Glutamatergic neuron (in vitro differentiated cells): ENCODE data around the gene CCDC116. TPM values are rescaled to one million over a fixed set of nuclear protein-coding genes. Genes with fewer than 3 reads are reported as not detected.

Source experiments
- DNase-seq: peaks from one replicate; pipeline ENCODE4 v3.0.0; 2022
- H3K27ac Mint-ChIP-seq: one replicate; pipeline ENCODE4 v1.8.0; 2020; ENCODE audit warnings: mild to moderate bottlenecking, mixed read lengths, inconsistent platforms; ENCODE audit not compliant: unreplicated experiment
- H3K27me3 Mint-ChIP-seq: one replicate; pipeline ENCODE4 v1.8.0; 2020; ENCODE audit warnings: mild to moderate bottlenecking, moderate library complexity, mixed read lengths, inconsistent platforms; ENCODE audit not compliant: unreplicated experiment
- H3K36me3 Mint-ChIP-seq: one replicate; pipeline ENCODE4 v1.8.0; 2020; ENCODE audit warnings: mild to moderate bottlenecking, mixed read lengths, inconsistent platforms; ENCODE audit not compliant: unreplicated experiment
- H3K4me1 Mint-ChIP-seq: one replicate; pipeline ENCODE4 v1.8.0; 2020; ENCODE audit warnings: mild to moderate bottlenecking, low read depth, mixed read lengths, inconsistent platforms; ENCODE audit not compliant: unreplicated experiment
- H3K4me3 Mint-ChIP-seq: one replicate; pipeline ENCODE4 v1.8.0; 2020; ENCODE audit warnings: mild to moderate bottlenecking, mixed read lengths, inconsistent platforms; ENCODE audit not compliant: unreplicated experiment
- H3K9me3 Mint-ChIP-seq: one replicate; pipeline ENCODE4 v1.8.0; 2020; ENCODE audit warnings: mild to moderate bottlenecking, moderate library complexity, mixed read lengths, inconsistent platforms; ENCODE audit not compliant: unreplicated experiment
- total RNA-seq: library from RNA; stranded (reverse); fragmentation: NEBNext Ultra II Directional; extraction: Animal tissue kit (Norgen Biotek cat#: 25700); gene quantifications from one replicate; pipeline ENCODE4 v1.2.1, GENCODE V29; 2021; ENCODE audit not compliant: unreplicated experiment
- TF ChIP-seq, protein P1 (sequence below): fragments of 200-600 bp; sonication (generic); IDR thresholded peaks from one replicate; pipeline ENCODE4 v1.5.0; 2021; ENCODE audit not compliant: partially characterized antibody, unreplicated experiment

Gene CCDC116
- total RNA-seq, 1 donor from 2014 or later, result 0.71 TPM

DNA sequence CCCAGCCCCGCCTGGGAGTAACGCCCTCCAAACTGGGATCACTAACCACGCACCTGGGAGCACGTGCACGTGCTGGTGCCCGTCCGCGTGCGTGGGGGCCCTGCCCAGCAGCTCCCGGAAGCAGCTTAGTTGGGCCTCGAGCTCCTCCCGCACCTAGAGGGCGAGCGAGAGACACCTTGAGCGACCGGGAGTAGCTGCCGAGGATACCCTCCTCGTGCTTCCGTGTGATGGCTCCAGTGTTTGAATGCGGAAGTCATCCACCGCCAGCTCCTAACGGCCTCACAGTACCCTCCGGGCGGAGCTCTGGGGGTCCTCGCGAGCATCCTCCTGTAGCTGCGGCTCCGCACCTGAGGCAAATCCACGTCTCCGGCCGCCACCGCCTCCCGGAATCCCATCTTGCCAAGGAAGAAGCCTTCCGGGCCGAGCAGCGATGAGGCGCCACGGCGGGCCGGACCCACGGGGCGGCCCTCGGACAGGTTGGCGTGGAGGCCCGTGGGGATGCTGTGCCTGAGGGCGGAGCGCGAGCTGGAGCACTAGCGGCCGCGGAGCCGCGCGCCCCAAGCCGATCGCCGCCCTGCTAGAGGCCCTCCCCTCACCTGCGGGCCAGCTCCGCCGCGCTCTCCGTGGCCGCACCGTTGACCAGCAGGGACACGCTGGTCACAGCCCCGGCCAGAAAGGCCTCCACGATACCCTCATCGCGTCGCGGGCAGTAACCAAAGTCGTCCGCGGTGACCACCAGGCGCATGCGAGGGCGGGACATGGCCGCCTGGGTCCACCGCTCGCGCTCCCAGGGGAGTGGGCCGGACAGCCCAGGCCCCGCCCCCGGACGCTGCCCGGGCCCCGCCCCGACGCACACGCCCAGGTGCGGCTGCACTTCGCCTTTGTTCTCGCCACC, 3.1 kb upstream of the CCDC116 start, which contains the start of gene YDJC:
YDJC (minus strand) TSS at position 768 of the 895 bp plus-strand sequence; CDS start at position 760, 8 bp downstream.
- H3K4me3 Mint-ChIP-seq, result peak within 1 kb of the TSS; percentile 84
- peaks cover 16% of the 10 kb centered on the region for H3K9me3 Mint-ChIP-seq
- H3K4me1 Mint-ChIP-seq, result peaks cover 31% of the 10 kb centered on the region
- peak; percentile 98 for DNase-seq
- no peaks in the 10 kb centered on the region for H3K36me3 Mint-ChIP-seq
- TF ChIP-seq, protein P1, sequence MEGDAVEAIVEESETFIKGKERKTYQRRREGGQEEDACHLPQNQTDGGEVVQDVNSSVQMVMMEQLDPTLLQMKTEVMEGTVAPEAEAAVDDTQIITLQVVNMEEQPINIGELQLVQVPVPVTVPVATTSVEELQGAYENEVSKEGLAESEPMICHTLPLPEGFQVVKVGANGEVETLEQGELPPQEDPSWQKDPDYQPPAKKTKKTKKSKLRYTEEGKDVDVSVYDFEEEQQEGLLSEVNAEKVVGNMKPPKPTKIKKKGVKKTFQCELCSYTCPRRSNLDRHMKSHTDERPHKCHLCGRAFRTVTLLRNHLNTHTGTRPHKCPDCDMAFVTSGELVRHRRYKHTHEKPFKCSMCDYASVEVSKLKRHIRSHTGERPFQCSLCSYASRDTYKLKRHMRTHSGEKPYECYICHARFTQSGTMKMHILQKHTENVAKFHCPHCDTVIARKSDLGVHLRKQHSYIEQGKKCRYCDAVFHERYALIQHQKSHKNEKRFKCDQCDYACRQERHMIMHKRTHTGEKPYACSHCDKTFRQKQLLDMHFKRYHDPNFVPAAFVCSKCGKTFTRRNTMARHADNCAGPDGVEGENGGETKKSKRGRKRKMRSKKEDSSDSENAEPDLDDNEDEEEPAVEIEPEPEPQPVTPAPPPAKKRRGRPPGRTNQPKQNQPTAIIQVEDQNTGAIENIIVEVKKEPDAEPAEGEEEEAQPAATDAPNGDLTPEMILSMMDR, result no peak
- H3K27ac Mint-ChIP-seq, result peak within 1 kb of the TSS; percentile 66
- peaks cover 6% of the 10 kb centered on the region for H3K27me3 Mint-ChIP-seq

DNA sequence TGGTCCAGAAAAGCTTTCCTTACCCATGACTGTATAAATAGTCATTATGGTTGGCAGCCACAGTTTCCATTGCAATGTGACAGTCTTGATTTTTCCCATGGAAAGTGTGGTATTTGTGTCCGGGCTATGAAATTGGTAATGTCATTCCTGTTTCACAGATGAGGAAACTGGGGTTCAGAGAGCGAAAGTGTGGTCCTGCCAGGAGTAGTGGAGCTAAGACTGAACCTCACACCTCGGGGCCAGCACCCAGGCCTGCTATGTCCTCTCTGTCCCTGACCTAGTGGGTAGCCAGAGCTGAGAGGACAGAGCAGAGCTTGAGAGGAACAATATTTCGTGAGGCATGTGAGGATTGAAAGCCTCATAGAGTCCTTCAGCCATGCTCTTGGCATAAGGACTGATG, 1.5 kb upstream of the CCDC116 start:
- Mint-ChIP-seq H3K9me3 (peaks cover 16% of the 10 kb centered on the region), H3K4me3 (no peak overlapping the region), H3K4me1 (peaks cover 20% of the 10 kb centered on the region), H3K27ac (no peak overlapping the region), H3K36me3 (no peaks in the 10 kb centered on the region), H3K27me3 (peaks cover 7% of the 10 kb centered on the region)
- TF ChIP-seq, protein P1, result no peak
- DNase-seq, result no peak

DNA sequence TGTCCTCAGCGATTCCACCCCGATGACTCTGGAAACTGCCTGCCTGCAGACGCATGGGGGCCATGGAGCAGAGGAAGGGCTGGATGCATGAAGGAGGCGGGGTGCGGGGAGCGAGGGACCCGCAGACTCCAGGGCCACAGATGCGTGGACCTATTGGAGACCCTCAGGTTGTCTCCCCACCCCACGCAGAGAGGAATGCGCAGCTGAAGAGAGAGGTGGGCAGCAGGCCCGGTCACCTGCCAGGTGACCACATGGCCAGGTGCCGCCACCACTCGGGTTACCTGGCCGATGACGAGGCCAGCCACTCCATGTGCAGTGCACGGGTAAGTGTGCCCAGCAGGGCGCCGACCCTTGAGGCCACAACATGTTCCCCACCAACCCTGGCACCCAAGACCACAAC, 371 bp downstream of the CCDC116 start:
- H3K4me3 Mint-ChIP-seq, result no peak overlapping the region
- DNase-seq, result no peak
- no peak overlapping the region for H3K27ac Mint-ChIP-seq
- peaks cover 5% of the 10 kb centered on the region for H3K4me1 Mint-ChIP-seq
- peaks cover 8% of the 10 kb centered on the region for H3K27me3 Mint-ChIP-seq
- TF ChIP-seq, protein P1, result no peak
- H3K9me3 Mint-ChIP-seq, result peaks cover 5% of the 10 kb centered on the region
- H3K36me3 Mint-ChIP-seq, result no peaks in the 10 kb centered on the region

DNA sequence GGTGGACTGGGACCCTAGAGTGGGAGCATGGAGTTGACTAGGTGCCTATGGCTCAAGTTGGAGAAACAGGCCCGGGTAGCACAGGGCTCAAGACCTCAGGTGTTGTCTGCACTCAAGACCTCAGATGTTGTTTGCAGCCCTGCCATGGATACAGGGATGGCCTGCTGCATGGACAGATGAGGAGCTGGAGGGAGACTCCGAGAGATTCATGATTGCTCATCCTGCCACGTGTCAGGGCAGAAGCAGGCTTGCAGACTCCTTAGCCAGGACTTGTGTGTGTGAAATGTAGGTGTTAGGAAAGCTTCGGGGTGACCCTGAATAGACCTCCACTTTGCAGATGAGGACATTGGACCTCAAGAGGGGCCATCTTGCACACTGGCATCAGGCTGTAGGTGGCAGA, 921 bp downstream of the CCDC116 start:
- Mint-ChIP-seq H3K9me3 (no peaks in the 10 kb centered on the region), H3K4me1 (no peaks in the 10 kb centered on the region), H3K4me3 (no peak overlapping the region), H3K36me3 (no peaks in the 10 kb centered on the region), H3K27ac (no peak overlapping the region), H3K27me3 (peaks cover 8% of the 10 kb centered on the region)
- DNase-seq, result no peak
- TF ChIP-seq, protein P1, result no peak

DNA sequence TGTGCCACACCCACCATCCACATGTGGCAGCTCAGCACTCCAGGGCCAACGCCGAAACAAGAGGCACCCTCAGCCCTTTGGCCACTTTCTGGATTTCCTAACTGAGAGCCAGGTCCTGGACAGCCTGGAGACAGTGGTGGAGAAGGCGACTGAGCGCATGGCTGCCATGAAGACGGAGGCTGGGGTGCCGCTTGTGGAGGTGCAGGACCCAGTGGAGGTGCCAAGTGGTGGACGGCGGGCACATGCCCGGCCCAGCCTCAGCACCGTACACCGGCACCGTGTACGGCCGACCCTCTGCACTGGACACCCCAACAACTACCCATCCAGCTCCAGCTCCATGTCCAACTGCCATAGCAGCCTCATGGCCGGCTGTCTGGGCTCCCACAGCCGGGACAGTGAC, 1.5 kb downstream of the CCDC116 start:
- TF ChIP-seq, protein P1, result no peak
- Mint-ChIP-seq H3K27ac (no peak overlapping the region), H3K4me1 (no peaks in the 10 kb centered on the region), H3K4me3 (no peak overlapping the region), H3K36me3 (no peaks in the 10 kb centered on the region), H3K27me3 (peaks cover 8% of the 10 kb centered on the region), H3K9me3 (no peaks in the 10 kb centered on the region)
- DNase-seq, result no peak
